ENCODE data around the gene PCP4.

Gene PCP4

DNA sequence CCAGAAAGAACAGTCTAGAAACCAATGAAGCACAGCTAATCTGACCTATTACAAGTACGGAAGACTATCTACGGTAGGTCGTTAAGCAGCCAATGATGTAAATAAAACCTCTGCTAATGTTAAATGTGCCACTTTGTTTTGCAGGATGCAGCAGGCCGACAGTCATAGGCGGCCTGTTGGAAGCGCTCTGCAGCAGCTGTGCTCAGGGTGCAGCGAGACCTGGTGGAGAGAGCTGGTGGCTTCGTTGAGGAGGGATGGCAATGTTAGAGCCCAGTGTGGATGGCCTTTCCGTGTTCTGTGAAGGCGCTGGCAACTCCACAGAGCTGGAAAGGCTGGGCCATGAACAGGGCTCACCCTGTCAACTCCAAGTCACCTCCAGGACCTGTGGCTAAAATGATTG is 87.3 kb downstream of the PCP4 start:
- no peaks in the 10 kb centered on the region for H3K27me3 ChIP-seq (replicated peaks; ENCODE audit: control insufficient read depth, insufficient read depth, low read length)
- TF ChIP-seq CTCF (IDR thresholded peaks at IDR 0.05; ENCODE audit: insufficient read depth, low read length, poor library complexity, severe bottlenecking), result no peak
- H3K36me3 ChIP-seq (ENCODE audit: control insufficient read depth, insufficient read depth, low read length), result no peaks in the 10 kb centered on the region
- H3K4me3 ChIP-seq (replicated peaks; ENCODE audit: low read depth, low read length), result no peak overlapping the region
- no peak for DNase-seq (ENCODE audit: extremely low read depth, insufficient read length)

- Histone ChIP-seq H3K4me3 (replicated peaks; ENCODE audit: low read depth, low read length) (no peak overlapping the region), H3K27me3 (replicated peaks; ENCODE audit: control insufficient read depth, insufficient read depth, low read length) (no peaks in the 10 kb centered on the region), H3K36me3 (ENCODE audit: control insufficient read depth, insufficient read depth, low read length) (no peaks in the 10 kb centered on the region)
- no peak for DNase-seq (ENCODE audit: extremely low read depth, insufficient read length)
- TF ChIP-seq CTCF (IDR thresholded peaks at IDR 0.05; ENCODE audit: insufficient read depth, low read length, poor library complexity, severe bottlenecking), result no peak
Measured at GRCh38 chr21:39955326-39955725, 88.1 kb downstream of the PCP4 start.

GRCh38 chr21:39956586-39956985 is 89.3 kb downstream of the PCP4 start:
- Histone ChIP-seq H3K27me3 (replicated peaks; ENCODE audit: control insufficient read depth, insufficient read depth, low read length) (no peaks in the 10 kb centered on the region), H3K4me3 (replicated peaks; ENCODE audit: low read depth, low read length) (no peak overlapping the region), H3K36me3 (ENCODE audit: control insufficient read depth, insufficient read depth, low read length) (no peaks in the 10 kb centered on the region)
- no peak for TF ChIP-seq CTCF (IDR thresholded peaks at IDR 0.05; ENCODE audit: insufficient read depth, low read length, poor library complexity, severe bottlenecking)
- DNase-seq (ENCODE audit: extremely low read depth, insufficient read length), result no peak

- Histone ChIP-seq H3K36me3 (ENCODE audit: control insufficient read depth, insufficient read depth, low read length) (no peaks in the 10 kb centered on the region), H3K27me3 (replicated peaks; ENCODE audit: control insufficient read depth, insufficient read depth, low read length) (no peaks in the 10 kb centered on the region), H3K4me3 (replicated peaks; ENCODE audit: low read depth, low read length) (no peak overlapping the region)
- TF ChIP-seq CTCF (IDR thresholded peaks at IDR 0.05; ENCODE audit: insufficient read depth, low read length, poor library complexity, severe bottlenecking), result no peak
- no peak for DNase-seq (ENCODE audit: extremely low read depth, insufficient read length)
Measured at GRCh38 chr21:39958731-39959130, 91.5 kb downstream of the PCP4 start.

DNA sequence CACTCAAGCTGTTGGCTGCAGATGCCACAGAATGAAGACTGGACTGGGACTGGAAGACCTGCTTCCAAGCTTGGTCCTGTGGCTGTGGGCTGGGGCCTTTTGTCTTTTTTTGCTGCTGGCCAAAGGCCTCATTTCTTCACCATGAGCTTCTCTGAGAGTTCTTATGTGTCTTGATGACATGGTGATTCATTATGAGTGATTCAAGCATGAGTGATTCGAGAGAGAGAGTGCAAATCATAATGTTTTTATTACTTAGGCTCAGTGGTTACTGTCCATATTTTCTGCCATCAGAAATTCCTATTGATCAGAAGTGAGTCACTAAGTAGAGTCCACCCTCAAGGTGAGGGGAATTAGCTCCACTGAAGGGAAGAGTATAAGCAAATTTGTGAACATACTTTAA is 94.0 kb downstream of the PCP4 start:
- no peaks in the 10 kb centered on the region for H3K36me3 ChIP-seq (ENCODE audit: control insufficient read depth, insufficient read depth, low read length)
- no peaks in the 10 kb centered on the region for H3K27me3 ChIP-seq (replicated peaks; ENCODE audit: control insufficient read depth, insufficient read depth, low read length)
- no peak for DNase-seq (ENCODE audit: extremely low read depth, insufficient read length)
- H3K4me3 ChIP-seq (replicated peaks; ENCODE audit: low read depth, low read length), result no peak overlapping the region
- no peak for TF ChIP-seq CTCF (IDR thresholded peaks at IDR 0.05; ENCODE audit: insufficient read depth, low read length, poor library complexity, severe bottlenecking)

DNA sequence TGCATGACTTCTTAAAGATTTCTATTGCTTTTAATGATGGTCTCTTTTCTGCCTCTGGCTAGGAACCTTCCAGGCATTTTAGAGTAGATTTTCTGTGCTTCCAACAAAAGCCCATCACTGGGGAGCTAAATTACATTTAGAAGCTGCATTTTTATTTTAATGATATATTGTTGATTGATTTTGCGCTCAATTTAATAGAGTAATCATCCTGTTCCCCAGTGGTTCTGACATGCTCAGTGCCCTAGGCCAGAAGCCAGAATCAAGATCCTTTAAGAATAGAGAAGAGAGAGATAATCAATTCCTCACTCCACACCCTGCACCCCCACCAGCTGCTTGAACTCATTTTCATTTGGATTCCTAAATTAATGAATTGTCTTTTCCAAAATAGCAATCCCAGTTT is 97.8 kb downstream of the PCP4 start:
- DNase-seq (ENCODE audit: extremely low read depth, insufficient read length), result no peak
- no peaks in the 10 kb centered on the region for H3K27me3 ChIP-seq (replicated peaks; ENCODE audit: control insufficient read depth, insufficient read depth, low read length)
- no peaks in the 10 kb centered on the region for H3K36me3 ChIP-seq (ENCODE audit: control insufficient read depth, insufficient read depth, low read length)
- H3K4me3 ChIP-seq (replicated peaks; ENCODE audit: low read depth, low read length), result no peak overlapping the region
- no peak for TF ChIP-seq CTCF (IDR thresholded peaks at IDR 0.05; ENCODE audit: insufficient read depth, low read length, poor library complexity, severe bottlenecking)

All from GM06990 (cell line).